HL-60/S4 (cell line): ENCODE results near the gene ITM2C.

ENCODE experiments used
- in situ Hi-C: fragments of 300-500 bp; cut with MboI; formaldehyde crosslinking; loops from 2 replicates; pipeline ENCODE4 v1.14.3; 2022; ENCODE audit warnings: low sequenced_read_pairs

The ITM2C gene

DNA sequence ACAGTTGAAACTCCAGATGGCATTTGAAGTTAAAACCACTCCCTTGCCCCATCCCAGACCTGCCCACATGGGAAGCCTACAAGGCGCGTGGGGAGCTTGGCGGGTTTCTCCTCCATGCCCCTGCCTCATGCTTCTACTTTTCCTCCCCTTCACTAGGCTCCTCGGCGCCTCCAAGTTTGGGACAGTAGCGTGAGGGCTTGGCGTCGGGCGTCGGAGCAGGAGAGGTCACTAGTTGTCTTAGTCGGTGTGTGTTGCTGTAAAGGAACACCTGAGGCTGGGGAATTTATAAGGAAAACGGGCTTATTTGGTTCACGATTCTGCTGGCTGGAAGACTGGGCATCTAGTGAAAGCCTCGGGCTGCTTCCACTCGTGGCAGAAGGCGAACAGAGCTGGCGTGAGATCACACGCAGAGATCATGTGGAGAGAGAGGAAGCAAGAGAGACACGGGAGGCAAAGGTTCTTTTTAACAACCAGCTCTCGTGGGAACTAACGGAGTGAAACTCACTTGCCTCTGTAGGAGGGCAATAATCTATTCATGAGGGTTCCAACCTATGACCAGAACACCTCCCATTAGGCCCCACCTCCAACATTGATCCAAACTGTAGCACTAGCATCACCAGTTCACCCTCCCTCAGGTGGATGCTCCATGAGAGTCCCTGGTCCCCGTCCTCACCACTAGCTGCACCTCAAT, 25.3 kb downstream of the ITM2C start:
- in situ Hi-C loops: no loop called here

DNA sequence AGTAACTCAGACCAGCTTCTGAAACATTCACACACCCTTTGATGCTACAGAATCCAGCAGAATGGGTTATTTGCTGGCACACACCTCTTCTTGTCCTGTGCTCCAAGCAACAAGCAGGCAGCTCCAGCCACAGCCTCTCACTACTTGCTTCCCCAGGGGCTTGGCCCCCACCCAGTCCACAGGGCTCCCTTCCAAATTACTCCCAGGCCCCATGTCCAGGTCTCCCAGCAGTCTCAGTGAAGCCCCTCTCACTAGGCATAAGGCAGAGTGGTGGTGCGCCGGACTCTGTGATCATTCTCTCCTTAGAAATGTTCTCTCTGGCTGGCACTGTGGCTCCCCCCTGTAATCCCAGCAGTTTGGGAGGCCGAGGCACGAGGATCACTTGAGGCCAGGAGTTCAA, 25.9 kb downstream of the ITM2C start:
- in situ Hi-C loops: no loop called here

DNA sequence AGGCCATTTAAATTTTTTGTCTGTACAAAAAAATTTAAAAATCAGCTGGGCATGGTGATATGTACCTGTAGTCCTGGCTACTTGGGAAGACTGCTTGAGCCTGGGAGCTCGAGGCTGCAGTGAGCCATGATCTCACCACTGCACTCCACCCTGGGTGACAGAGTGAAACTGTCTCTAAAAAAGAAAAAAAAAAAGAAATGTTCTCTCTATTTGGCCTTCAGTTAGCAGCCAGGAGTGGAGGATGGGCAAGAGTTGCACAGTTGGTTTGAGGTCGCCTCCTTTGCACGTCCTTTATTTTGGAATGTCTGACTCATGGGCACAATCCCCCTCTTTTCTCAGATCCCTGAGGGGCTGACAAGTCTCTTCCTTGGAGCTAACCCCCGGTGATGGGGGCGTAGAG, 26.3 kb downstream of the ITM2C start:
- in situ Hi-C loops: no loop called here

DNA sequence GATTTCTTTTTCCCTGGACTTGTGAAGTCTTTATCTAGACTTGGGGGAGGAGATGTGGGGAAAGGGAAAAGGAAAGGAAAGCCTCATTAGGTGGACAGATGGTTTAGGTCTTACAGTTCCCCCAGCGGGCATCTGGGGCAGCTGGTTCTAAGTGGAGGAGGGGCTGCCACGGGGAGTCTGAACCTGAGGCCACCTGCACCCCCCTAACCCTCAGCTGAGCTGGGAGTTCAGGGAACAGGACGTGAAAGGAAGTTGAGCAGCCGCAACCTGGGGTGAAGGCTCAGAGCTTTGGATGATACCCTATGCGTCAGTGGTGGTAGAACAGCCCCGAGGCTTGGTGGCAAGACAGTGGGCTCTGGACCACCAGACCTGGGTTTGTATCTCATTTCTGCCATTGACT, 26.8 kb downstream of the ITM2C start:
- in situ Hi-C loops: no loop called here

DNA sequence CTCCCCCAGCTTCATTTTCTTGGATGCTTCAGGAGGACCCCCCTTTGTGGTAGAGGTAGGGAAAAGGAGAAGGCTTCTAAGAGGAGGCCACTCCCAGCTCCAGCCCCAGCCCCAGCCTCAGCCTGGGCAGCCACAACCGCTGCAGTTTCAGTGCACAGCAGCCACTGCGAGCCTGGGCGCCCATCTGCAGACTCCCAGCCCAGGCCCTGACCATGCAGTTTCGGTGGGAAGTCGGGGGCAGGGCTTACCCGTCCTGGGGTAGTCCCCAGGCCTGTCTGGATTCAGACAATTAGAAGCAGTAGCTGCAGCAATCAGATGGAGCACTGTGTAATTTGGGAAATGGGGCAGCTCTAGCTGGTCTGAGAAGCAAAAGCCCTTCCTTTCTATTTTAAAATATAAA, 28.6 kb downstream of the ITM2C start:
- in situ Hi-C loops: no loop called here

DNA sequence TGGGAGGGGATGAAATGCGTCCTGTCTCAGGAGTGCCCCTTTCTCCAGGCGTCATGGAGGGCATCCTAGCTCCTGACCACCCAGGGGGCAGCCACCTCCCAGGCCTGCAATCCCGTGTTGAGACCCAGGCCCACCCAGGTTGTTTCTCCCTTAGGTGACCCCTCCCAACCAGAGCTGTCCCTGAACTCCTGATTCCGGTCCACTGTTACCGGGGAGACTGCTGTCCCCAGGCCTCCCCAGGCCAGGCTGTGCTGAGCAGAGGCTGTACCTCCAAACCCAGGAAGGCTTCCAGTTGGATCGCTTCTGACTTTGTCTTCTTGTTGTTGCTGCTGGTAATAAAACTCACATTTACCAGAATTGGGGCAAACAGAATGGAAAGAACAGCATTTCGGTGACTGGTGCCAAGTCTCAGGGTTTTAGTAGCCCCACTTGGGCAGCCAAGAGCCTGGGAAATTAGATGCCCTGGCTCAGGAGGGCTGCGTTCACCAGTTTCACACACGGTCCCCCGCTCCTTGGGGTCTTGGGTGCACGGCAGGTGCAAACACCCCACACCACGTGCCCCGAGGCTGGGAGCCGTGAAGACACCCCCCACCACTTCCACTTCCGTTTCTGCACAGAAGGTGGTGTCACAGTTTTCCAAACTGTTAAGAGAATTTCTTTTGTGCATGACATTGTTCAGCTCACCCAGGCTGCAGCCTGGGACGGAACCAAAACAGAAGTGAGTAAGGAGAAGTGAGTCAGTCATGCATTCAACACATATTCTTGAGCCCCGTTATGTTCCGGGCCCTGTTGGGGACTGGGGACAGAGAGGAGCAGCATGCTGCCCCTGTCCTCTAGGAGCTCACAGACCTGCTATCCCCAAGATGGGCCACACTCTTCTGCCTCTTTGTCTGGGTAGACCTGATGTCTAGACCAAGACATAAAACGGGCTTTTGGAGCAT, 29.4 kb downstream of the ITM2C start:
- in situ Hi-C loops: no loop called here

DNA sequence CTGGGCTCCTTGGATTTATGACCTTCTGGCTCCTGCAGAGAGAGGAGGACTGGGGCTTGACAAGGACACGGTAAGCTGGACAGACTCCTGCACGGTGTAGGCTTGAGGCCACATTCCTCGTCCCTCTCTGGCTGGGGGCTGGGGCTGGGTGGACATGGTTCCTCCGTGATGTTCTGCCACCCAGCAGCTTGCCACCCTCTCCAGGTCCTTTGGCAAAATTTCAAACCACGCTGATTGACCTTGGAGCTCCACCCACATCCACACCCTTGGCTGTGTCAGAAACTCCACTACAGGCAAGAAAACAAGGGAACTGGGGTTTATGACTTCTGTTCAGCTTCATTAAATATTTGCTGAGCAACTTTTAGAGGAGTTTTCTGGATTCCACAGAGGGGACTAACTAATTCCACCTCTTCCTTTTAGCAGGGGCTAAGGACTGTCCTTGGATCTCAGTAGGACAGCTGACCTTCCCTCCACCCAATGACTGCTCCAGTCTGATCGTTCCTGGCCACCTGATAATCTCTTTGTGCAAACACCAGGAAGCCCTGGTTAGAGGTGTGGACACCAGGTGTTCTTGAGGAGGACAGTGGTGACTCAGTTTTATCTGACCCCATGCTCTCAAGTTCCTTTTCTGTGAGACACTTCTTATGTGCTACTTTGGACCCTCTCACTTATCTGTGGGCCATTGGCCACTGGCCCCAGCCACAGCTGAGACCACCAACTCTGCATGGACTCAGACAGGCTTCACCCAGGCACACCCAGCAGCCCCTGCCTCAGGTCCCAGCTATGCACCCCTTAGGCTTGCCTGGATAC, 31.0 kb downstream of the ITM2C start:
- in situ Hi-C loops: no loop called here

DNA sequence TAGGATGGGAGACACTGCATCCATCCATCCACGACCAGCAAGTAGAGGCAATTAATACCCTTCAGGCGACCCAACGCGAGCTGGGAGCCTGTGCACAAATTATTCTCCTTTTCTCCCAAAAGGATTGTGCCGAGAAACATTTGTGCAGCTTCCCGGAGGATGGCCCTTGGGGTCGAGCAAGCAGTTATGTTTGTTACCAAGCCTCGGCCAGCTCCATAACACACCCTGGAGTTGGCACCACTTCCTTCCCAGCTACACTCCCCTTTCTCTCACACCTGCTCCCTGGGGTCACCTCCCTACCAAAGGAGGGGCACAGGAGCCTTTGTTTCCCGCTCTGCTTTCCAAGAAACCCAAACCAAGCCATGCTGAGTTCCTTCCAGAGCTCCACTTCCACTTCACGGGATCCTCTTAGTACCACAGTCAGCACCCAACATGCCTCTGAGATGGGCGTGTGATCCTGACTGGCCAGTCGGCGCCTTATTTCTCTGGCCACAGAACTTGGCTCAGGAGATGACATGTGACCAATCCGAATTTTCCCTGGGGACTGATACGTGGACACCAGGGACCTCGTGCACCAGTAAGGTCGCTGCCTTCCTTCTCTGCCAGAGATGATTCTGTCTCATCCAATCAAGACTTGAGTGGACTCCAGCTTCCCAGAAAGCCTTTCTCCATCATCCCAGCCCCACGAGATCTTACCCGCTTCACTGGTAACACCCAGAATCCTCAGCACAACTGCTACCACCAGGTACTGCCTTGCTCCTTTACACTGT, 31.8 kb downstream of the ITM2C start:
- in situ Hi-C loops: no loop called here

DNA sequence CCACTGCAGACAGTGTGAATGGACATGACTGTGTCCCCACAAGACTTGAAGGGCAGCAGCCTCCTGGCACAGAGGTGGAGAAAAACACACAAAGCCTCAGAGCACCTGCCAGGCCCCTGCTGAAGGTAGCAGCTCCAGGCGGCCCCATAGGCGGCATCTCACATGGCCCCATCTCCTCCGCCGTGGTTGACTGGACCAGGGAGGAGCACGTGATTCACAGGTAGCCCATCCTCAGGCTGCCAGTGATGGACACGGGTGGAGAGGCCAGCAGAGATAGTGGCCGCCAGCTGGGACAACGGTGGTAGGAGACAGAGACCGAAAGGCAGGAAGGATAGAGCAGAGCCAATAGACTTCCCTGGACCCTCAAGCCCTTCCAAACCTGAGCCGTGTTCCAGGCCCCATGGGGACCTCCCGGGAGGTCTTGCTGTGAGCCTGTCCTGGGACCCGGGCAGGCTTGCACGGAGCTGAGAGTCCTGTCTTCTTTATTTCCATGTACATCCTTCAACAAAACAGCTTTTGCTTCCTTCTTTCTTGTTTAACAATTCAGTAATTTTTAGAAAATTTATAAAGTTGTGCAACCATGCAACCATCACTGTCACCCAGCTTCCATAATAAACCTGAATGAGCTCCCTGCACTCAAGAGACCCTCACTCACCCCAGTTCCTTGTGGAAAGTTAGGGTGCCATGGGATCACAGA, 33.4 kb downstream of the ITM2C start:
- in situ Hi-C loops: no loop called here

DNA sequence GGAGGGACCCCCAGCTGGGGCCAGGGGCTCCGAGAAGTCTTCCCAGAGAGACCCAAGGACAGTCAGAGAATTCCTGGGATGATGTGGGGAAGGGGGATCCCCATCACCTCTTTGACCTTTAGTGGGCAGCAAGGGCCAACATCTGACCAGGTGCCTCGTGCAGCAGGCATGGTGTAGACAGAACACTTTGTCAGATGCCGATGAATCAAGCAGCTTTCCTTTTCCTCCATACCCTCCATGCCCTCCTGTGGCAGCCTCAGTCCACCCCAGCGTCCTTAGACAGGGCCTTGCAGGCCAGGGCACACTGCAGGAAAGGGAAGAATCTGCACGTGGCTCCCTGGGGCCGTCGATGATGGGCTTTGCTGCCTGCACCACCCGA, 34.0 kb downstream of the ITM2C start:
- in situ Hi-C loops: no loop called here

DNA sequence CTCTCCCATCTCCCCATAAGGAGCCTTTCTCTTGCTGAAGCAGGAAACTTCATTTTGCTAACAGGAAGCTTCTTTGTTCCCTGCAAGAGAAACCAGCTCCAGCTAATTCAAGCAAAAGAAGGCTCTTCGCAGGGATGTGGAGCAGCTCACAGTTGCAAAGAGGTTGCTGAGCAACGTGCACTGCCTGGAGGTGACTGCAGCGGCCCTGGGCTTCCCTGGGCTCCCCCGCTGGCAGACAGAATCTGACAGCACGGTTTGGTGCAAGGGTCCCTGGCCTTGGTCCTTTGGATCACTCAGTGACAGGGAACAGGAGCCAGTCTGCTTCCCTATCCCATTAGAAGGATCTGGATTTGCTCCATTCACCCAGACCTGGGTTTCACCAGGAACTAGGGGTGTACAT, 34.5 kb downstream of the ITM2C start:
- in situ Hi-C loops: no loop called here

DNA sequence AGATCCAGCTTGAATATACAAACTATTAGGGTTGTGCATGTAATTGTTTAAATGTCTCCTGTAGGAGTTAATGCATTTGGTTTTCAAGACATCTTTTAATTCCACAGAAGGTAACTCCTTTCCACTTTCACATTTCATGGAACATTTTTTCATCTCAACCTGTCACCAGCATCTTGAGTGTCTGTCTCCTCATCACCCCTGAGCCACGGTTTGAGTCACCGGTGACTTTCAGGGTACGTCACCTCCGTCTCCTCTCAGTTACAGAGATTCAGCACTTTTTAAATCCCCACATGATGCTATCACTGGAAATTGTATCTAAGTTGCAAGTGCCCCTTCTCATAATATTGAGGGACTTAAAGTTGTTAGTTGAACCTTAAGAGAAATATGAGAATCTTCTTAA, 35.0 kb downstream of the ITM2C start:
- in situ Hi-C loops: no loop called here

DNA sequence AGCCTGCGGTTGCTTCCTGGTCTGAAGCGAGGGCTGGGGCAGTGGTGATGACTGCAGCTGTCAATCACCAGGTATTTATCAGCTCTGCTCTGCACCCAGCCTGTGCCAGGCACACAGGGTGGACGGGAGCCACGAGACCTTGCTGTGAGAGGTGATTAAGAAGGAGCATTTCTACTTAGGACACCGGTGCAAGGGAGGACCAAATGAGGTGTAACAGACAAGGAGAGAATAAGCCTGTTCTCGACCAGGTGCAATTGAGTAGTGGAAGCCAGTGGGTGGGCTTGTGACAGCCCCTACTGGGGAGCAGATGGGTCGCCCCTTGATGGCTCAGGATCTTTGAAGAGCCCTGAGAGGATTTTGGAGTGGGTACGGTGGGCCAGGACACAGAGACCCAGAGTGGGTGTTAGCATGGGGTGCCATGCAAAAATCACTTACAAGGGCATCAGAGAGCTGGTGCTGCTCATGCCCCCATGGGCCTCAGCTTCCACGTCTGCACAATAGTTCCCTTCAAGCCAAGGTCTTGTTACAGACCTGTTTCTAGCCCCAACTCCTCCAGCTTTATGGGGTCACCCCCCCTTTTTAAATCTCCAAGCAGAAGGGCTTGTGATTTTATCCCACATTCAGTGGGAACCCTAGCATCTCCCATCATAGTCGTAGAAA, 35.7 kb downstream of the ITM2C start:
- in situ Hi-C loops: no loop called here

DNA sequence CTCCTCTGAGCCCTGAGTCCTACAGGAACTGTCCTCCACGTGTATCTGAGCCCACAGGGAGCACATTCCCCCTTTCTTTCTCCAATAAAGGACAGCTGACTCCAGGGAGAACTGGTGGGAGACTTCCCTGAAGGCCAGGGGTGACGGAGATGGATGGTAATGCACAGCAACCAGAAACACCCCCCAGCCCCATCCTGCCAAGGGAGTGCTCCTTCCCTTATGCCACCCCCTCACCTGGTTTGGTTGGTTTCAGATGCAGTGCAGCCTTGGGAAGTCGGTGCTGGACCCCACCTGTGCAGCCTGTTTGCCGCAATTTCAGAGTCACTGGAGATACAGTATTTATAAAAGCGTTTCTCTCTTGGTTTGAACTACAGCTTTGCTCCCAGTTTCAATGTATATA, 36.3 kb downstream of the ITM2C start:
- in situ Hi-C loops: no loop called here

DNA sequence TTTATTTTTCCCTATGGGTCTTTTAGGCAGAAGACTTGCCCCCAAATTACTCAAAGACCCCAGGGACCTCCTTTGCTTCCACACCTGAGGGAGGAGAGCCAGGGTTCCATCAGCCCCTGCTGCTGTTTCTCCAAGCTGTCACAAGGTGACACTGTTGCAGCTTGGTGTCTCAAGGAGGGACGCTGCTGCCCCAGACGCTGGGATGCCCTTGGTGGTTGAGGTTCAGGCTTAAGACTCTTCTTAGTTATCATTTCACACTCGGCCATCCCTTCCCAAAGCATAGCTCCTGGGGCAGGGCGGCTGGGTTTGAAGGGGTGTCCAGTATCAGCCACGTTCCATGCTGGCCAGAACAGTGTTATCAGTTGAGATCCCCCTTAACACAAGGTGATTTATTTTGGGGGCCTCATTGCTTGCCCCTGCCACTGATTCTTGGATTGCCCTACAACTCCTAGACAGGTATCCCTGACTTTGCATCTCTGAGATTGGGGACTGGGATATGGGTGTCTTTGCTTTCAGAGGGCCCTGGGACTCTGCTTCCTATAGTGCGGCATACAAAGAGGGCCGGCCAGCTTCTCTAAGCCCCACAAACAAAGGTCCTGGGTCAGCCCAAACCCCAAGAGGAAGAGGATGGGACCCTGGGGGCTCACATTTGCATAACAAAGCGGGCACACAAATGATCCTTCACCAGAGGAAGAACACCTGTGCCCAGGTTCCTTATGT, 37.6 kb downstream of the ITM2C start:
- in situ Hi-C loops: no loop called here

DNA sequence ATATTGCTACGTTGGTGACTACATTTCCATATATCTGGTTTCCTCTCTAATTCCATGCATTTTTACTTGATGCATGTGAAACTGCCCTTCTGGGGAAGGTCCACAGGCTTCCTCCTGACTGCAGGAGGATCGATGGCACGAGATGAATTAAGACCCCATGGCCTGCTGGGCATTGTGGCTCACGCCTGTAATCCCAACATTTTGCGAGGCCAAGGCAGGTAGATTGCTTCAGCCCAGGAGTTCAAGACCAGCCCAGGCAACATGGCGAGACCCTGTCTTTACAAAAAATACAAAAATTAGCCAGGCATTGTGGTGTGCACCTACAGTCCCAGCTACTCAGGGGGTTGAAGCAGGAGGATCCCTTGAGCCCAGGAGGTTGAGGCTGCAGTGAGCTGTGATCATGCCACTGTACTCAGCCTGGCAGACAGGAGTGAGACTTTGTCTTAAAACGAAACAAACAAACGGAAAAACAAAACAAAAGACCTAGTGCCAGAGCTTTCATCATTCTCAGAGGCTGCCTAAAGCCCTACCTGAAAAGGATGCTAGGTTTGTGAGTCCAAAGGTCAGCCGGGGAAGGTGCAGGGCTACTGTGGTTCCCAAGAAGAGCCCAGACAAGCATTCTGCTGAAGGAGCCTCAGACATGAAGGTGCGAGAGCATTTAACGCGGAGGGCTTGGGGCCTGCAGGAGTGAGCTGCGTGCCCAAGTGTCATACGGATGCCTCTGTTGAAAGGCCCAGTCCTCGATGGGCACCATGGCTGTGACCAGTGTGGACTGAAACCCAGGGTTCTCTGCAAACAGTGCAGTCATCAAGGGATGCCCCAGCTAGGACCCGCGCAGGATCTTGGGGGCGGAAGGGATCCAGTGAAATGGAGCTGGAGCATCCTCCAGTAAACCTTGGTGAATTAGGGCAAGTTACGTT, 38.7 kb downstream of the ITM2C start:
- in situ Hi-C loops: no loop called here

DNA sequence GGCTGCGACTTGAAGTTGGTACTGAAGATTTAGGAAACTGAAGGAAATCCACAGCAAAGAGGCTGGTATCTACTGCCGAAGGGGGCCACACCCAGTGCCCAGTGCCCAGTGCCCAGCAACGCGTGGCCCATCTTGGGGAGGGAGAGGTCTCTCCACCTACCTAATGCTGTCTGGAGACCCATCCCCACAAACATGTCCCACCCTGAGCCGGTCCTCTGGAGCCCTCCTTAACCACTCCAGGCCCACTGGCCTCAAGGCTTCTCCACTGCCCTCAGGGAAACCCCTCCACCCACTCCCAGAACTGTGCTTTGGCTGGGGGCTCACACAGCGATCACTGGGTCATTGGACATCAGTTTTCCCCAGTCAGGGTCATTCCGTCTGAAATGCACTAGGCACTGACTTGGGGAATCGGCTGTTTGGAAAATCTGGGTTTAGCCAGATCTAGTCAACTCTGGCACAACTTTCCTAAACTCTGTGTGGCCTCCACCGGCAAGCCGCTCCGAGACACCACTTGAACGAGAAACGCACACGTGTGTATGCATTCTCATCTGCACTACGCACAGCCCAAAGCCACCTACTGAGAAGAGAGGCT, 40.2 kb downstream of the ITM2C start:
- in situ Hi-C loops: no loop called here
